ENCODE data around the gene TIMP3. TPM values are rescaled to one million over a fixed set of nuclear protein-coding genes. Genes with fewer than 3 reads are reported as not detected.

TIMP3 gene
- polyA plus RNA-seq, 1 of the 3 experiments (the other 2 are of a cell fraction) = 26.1 TPM

GRCh38 chr22:32760396-32760795, 41.1 kb upstream of the TIMP3 start:
- Histone ChIP-seq H2AFZ (ENCODE audit: low read depth) (no peak overlapping the region), H3K27ac (ENCODE audit: low read depth in 2 of 2, low read length in 1 of 2) (no peak overlapping the region), H3K4me1 (ENCODE audit: control insufficient read depth in 1 of 2, insufficient read depth in 2 of 2, low read depth in 1 of 2, low read length in 1 of 2) (no peaks in the 10 kb centered on the region), H4K20me1 (ENCODE audit: insufficient read depth) (no peaks in the 10 kb centered on the region), H3F3A (replicated peaks; ENCODE audit: insufficient read depth) (no peaks in the 10 kb centered on the region), H3K4me3 (ENCODE audit: low read depth in 2 of 2, low read length in 1 of 2) (no peak overlapping the region), H3K4me2 (no peak overlapping the region), H3K36me3 (replicated peaks in 1 of 2; ENCODE audit: control insufficient read depth in 1 of 2, insufficient read depth in 2 of 2, low read length in 1 of 2) (no peaks in the 10 kb centered on the region), H3K27me3 (ENCODE audit: insufficient read depth) (no peaks in the 10 kb centered on the region), H3K9me2 (no peaks in the 10 kb centered on the region), H3K9me3 (no peaks in the 10 kb centered on the region), H3K79me2 (ENCODE audit: insufficient read depth) (no peaks in the 10 kb centered on the region), H3K9ac (no peak overlapping the region)
- DNase-seq = no peak
- no peak for TF ChIP-seq FOXJ3 (CRISPR knock-in tag; IDR thresholded peaks at IDR 0.05)
- no peak for TF ChIP-seq NRF1 (IDR thresholded peaks at IDR 0.05; ENCODE audit: low read depth, low read length)
- TF ChIP-seq ZBTB33 (IDR thresholded peaks at IDR 0.05; ENCODE audit: borderline replicate concordance, low read depth) = no peak
- TF ChIP-seq IRF3 (IDR thresholded peaks at IDR 0.05; ENCODE audit: low read depth, low read length) = no peak
- TF ChIP-seq JUND (IDR thresholded peaks at IDR 0.05) = no peak
- ChIA-PET POLR2A (no interaction called here), CTCF (interaction anchor here (1.1 kb wide), 1 partner anchor 100 kb away, joined by 4 read pairs; no protein-coding TSS in a partner anchor)
- WGBS (ENCODE audit: low lambda C conversion rate) = 49% methylated on average over 6 of the region's 6 CpGs

GRCh38 chr22:32760815-32761214, 40.7 kb upstream of the TIMP3 start:
- no peak overlapping the region for H3K9ac ChIP-seq
- no peaks in the 10 kb centered on the region for H3K9me3 ChIP-seq
- H3K9me2 ChIP-seq = no peaks in the 10 kb centered on the region
- no peak overlapping the region for H2AFZ ChIP-seq (ENCODE audit: low read depth)
- no peaks in the 10 kb centered on the region for H3F3A ChIP-seq (replicated peaks; ENCODE audit: insufficient read depth)
- no peak for DNase-seq
- CTCF ChIA-PET = interaction anchor here (1.0 to 1.1 kb wide), 2 partner anchors 33 to 100 kb away, joined by 3 to 4 read pairs; no protein-coding TSS in a partner anchor
- H4K20me1 ChIP-seq (ENCODE audit: insufficient read depth) = no peaks in the 10 kb centered on the region
- WGBS (ENCODE audit: low lambda C conversion rate) = 73% methylated on average over 4 of the region's 4 CpGs
- H3K36me3 ChIP-seq (replicated peaks in 1 of 2; ENCODE audit: control insufficient read depth in 1 of 2, insufficient read depth in 2 of 2, low read length in 1 of 2) = no peaks in the 10 kb centered on the region
- no peaks in the 10 kb centered on the region for H3K79me2 ChIP-seq (ENCODE audit: insufficient read depth)
- H3K4me2 ChIP-seq = no peak overlapping the region
- H3K27ac ChIP-seq (ENCODE audit: low read depth in 2 of 2, low read length in 1 of 2) = no peak overlapping the region
- no peaks in the 10 kb centered on the region for H3K27me3 ChIP-seq (ENCODE audit: insufficient read depth)
- POLR2A ChIA-PET = no interaction called here
- no peak overlapping the region for H3K4me3 ChIP-seq (ENCODE audit: low read depth in 2 of 2, low read length in 1 of 2)
- no peaks in the 10 kb centered on the region for H3K4me1 ChIP-seq (ENCODE audit: control insufficient read depth in 1 of 2, insufficient read depth in 2 of 2, low read depth in 1 of 2, low read length in 1 of 2)
- TF ChIP-seq USF2 (IDR thresholded peaks at IDR 0.05; ENCODE audit: borderline replicate concordance, low read depth, low read length) (no peak), SIN3A (IDR thresholded peaks at IDR 0.05; ENCODE audit: borderline replicate concordance, low read depth, low read length) (no peak), FOXJ3 (CRISPR knock-in tag; IDR thresholded peaks at IDR 0.05) (no peak), MEF2A (IDR thresholded peaks at IDR 0.05; ENCODE audit: borderline replicate concordance, low read depth) (no peak), JUND (IDR thresholded peaks at IDR 0.05) (no peak), SMC3 (IDR thresholded peaks at IDR 0.05; ENCODE audit: low read depth, low read length) (no peak), RFX5 (IDR thresholded peaks at IDR 0.05; ENCODE audit: low read length) (no peak), CHD2 (IDR thresholded peaks at IDR 0.05; ENCODE audit: low read length, partially characterized antibody) (no peak), MAX (IDR thresholded peaks at IDR 0.05; ENCODE audit: low read depth) (no peak), ZBTB33 (IDR thresholded peaks at IDR 0.05; ENCODE audit: borderline replicate concordance, low read depth) (no peak), RCOR1 (IDR thresholded peaks at IDR 0.05; ENCODE audit: low read length) (no peak), NFIC (IDR thresholded peaks at IDR 0.05; ENCODE audit: borderline replicate concordance) (no peak), YY1 (IDR thresholded peaks at IDR 0.05; ENCODE audit: low read depth) (no peak), MXI1 (IDR thresholded peaks at IDR 0.05; ENCODE audit: low read depth, low read length) (no peak), REST (IDR thresholded peaks at IDR 0.05; ENCODE audit: low read depth, low read length) (no peak)

Data from SK-N-SH (cell line).